ENCODE measurements around the gene PHLDA2.

Gene PHLDA2

DNA sequence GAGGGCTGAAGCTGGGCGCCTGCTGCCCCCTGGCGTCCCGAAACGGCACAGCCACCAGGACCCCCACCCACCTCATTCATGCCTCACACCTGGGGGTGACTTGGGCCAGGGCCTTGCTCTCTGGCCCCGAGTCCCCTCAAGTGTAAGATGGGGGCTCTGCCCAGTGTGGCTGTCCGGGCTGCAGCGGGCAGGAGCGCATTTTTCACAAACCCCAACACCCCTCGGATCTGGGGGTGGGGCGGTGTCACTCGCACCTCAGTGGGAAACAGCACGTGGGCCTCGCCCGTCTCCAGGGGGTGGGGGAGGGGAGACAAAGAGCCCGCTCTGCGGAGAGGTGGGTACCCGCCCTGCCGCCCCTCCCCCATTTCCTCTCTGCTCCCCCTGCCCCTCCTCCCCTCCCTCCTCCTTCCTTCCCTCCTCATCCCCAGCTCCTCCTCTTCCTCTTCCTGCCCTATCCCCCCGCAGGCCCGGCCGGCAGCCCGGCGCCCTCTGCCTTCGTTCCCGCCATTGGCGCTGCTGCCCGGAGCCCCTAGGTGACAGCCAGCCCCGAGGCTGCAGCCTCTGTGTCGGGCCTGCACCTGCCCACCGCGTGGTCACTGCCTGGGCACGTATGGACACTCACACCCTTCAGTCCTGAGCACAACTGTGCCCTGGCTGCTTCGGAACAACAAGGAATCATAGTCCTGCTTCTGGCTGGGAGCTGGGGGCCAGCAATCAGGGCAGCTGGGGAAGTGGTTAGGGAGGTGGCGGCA is 36.8 kb downstream of the PHLDA2 start:
- DNase-seq, result peak; percentile 73

DNA sequence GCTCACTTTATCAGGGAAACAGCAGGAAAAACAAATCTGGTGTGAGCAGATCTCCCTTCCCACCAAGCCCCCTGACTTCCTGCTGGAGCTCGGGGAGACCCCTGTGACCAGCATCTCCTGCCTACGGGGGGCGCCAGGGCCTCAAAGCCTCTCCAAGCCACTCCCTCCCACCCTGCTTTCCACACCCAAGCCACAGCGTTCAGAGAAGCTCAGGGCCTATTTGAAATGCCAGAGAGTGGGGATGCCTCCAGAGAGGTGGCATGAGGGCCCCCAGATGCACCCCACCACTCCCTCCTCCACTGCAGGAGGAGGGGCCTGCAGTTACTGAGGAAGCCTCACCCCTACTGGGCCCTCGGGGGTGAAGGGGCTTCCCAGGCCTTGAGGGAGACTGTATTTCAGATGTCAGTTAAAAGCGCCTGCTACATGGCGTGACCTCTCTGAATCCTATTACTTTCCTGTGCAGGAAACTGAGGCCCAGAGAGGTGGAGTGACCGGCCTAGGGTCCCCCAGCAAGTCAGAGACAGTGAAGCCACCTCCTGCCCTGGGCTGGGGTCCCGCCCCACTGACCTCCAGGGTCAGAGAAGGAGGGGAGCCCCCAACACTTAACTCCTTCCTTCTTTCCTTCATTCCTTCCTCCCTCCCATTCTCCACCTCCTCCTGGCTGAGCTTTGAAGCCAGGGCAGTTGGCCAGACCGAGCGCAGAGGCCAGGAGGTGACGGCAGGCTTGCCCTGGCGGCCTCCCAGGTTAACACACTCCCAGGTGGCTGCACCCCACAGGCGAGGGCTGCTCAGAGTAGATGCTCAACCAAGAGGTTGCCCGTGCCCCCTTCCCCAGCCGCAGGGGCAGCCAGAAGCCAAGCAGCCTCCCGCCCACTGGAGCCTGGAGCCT is 37.6 kb downstream of the PHLDA2 start:
- no peak for DNase-seq

DNA sequence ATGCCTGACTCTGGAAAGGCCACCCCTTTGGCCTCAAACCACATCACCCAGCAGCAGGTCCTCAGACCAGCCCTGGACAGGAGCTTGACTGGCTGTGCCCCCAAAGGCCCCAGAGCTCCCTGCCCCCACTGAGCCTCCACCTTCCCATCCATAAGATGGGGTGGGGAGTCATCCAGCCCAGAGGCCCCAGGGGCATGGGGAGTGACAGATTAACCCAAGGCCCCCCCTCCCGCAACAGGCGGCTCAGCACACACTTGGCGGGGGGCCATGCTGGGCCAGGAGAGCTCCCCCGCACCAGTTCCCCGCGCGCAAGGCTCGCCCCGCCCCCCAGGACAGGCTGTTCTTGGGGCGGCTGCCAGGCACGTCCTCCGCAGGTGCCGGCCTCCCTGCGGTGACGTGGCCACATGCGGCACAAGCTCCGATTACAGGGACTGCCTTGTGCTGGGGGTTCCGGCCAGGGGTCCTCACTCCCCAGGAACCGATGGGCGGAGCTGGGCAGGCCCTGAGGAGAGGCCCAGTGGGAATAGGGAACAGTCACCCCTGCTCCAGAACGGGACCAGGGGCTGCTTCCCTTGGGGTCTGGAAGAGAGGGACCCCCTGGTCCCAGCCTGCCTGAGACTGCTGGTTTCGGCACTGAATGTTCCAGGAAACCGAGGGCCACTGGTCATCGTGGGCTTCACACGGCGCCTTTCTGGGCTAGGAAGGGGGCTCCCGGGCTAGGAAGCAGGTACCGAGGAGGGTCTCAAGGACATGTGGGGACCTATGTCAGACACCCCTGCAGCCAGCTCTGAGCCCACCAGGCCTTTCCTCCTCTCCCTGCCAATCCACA is 38.5 kb downstream of the PHLDA2 start:
- DNase-seq, result no peak

DNA sequence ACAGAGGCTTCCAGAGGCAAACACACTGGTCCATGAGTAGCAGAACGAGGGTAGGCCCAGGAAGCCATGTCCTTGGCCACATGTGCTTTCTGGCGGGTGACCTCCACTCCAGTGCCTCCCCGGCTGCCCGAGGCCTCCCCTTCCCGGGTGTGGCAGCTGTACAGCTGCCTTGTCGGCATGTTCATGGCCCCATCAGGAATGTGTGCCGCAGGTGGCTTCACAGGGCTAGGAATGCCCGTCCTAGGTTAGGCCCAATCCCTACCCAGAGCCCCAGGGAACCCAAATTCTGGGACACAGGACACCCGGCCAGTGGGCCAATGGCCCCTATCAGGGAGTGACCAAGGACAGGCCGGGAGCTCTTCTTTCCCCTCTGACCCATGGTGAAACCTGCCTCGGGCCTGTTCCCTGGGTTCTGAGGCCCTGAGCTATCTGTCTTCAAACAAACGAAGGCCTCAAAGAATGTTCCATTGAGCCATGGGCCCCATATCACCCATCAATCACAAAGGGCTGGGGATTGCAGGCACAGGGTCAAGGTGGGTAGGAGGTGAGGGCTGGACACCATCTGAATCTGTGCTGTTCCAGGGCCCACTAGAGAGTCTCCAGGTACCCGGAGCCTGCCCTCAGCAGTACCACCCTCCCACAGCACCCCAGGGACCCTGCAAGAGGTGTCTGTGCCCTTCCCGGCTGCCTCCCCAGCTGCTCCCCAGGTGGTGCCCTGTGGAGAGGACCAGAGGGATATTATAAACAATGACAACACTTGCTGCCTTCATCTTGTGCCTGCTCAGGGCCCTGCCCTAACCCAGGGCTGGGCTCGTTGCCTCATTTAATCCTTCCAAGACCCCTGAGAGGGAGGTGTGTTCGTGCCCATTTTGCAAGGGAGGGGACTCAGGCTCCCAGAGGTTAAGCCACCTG is 39.6 kb downstream of the PHLDA2 start:
- no peak for DNase-seq

DNA sequence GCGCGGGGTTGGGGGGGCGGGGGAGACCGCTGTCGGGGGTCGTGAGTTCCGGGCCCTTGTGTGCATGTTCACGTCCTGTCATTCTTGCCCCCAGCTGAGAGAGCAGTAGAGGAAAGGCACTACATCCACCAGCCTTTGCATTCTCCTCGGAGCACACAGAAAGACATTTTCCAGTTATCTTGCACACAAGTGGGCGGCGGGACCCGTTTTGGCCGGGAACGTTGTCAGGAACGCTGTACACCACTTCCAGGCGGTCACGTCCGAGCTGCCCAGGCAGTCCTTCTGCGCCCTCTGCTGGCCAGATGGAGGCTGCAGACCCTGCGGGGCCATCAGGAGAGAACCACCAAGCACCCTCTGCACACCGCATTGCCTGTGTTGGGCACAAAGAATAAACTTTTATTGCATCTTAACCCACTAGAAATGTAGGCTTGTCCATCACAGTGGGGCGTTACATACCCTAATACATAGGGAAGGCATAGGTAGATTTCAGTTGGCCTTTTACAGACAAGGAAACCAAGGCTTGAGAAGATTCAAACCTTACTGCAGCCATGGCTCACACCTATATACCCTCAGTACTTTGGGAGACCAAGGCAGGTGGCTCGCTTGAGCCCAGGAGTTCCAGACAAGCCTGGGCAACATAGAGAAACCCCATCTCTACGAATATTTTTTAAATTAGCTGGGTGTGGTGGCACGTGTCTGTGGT is 40.8 kb downstream of the PHLDA2 start:
- DNase-seq, result peak; percentile 80

DNA sequence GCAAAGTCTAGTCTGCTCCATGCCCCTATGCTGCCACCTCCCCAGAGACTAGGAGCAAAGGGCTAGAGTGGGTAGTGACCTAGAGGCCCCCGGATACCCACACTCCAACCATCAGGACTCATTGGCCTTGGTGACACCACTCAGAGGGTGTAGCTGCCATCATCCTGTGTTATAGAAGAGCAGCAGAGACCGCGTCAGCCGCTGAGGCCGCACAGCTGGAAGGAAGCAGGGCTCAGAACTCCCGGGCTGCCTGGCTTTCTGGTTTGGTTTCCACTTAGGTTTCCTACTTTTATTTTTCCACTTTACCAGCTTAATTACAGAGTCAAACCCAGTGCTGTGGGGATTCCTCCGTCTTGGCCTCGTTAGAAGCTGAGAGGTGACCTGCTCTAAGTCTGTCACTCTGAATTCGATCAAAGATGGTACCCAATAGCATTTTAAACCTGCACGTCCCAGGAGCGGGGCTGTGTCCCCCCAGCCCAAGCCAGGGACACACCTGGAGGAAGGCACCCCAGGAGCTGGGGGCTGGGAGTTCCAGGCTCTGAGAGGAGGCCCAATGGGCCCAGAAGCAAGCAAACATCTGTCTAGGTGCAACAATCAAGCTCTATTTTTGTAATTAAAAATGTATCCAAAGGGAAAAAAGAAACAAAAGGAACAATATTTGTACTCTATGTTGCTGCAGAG is 41.6 kb downstream of the PHLDA2 start:
- DNase-seq, result no peak

DNA sequence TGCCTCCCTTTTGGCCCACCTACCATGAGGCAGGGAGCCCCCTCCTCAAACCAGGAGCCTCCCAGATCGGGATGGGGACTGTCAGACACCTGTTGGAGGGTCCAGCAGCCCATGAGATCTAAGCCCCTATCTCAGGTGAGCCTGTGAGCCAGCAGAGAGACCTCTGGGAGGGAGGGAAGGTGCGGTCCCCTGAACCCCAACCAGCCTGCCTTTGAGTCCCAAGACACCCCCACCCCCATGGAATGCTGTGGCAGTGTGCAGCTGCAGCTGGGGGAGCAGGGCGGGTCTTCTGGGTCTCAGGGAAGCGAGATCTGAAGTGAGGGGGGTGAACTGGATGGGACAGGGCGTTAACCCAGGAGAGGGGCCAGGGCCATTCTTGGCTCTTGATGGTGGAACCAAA is 42.3 kb downstream of the PHLDA2 start:
- no peak for DNase-seq

DNA sequence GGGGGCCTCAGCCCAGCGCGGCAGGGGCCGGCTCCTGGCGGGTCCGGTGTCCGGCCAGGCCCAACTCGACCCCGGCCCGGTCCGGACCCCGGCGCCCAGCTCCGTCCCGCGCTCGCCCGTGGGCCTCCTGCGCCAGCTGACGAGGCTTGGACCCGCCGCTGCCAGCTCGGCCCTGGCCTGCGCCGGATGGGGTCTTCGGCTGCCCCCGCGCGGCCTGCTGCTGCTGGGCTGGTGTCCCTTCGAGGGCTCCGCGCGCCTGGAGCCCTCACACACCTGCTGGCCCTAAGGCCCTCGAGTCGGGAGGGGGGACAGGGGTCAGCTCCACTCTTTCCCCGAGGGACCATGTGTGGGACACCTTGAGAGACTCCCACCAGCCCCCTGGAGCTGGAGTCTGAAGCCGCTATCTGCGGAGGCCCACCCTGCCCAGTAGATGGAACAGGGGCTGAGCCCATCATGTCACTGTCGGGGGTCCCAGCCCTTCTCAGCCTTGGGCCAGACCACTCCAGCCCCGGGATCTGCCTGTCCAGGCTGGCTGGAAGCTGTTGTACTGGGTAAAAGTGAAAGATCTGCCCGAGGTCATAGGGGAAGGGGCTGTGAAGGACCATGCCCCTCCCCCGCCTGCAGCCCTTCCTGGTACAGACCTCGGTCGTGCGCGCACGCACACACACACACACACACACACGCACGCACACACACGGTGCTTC is 42.9 kb downstream of the PHLDA2 start:
- DNase-seq, result no peak

DNA sequence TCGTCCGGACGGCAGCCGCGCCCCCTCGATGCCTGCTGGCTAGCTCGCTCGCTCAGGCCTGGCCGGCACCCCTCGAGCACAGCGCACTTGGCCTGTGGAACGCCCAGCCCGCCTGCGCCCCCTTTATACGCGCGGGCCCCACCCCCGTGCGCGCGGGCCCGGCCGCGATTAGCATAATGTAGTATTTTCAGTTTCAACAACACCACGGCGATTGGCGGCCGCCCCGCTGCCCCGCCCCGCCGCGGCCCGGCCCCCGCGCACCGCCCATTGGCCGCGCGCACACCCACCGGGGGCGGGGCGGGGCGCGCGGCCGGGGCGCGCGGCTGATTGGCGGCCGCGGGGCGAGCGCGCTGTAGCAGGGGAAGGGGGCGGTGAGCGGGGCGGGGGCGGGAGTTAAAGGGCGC is 43.5 kb downstream of the PHLDA2 start, which contains the start of gene CDKN1C:
TSS of gene CDKN1C (minus strand) at position 98 of the 404 bp plus-strand sequence. CDS start 319 bp downstream, outside the sequence.
- peak; percentile 83 for DNase-seq

DNA sequence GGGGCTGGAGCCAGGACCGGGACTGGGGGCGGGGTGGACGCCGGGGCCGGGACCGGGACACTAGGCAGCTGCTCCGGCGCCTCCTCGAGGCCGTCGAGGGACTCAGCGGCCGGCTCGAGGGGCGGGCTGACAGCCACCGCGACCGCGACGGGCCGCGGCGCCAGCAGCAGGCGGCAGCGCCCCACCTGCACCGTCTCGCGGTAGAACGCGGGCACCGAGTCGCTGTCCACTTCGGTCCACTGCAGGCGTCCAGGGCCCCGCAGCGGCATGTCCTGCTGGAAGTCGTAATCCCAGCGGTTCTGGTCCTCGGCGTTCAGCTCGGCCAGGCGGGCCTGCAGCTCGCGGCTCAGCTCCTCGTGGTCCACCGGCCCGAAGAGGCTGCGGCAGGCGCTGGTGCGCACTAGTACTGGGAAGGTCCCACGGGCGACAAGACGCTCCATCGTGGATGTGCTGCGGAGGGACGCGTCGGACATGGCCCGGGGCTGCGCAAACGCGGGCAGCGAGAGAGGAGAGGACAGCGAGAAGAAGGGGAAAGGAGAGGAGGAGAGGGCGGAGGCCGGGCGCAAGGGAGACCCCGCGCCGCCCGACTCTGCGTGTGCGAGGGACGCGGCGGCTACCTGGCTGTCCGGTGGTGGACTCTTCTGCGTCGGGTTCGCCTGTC is 44.1 kb downstream of the PHLDA2 start:
- DNase-seq, result peak; percentile 34

DNA sequence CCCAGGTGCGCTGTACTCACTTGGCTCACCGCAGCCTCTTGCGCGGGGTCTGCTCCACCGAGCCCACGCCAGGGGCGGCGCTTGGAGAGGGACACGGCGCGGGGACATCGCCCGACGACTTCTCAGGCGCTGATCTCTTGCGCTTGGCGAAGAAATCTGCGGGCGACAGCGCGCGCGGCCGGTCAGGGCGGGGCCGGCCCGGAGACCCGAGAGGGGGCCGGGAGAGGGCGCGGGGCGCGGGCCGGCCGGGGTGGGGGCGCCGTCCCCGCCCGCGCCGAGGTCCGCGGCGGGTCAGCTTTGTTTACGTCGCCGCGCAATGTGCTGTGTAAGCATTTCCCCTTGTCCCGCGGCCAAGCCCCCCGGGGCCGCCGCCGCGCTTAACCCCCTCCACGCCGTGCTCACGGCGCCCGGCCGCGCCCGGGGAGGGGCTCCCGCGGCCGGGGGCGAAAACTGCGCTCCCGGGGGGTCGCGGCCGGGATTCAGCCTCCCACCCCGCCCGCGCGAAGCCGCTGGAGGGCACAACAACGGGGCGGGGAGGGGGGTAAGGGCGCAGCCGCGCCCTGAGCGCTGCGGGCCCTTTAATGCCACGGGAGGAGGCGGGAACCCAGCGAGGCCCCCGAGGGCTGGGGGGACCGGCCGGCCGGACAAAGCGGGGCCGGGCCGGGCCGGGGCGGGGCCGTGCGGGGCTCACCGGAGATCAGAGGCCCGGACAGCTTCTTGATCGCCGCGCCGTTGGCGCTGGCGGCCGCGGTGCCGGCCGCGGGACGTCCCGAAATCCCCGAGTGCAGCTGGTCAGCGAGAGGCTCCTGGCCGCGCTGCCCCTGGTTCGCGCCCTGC is 45.0 kb downstream of the PHLDA2 start:
- peak; percentile 20 for DNase-seq

DNA sequence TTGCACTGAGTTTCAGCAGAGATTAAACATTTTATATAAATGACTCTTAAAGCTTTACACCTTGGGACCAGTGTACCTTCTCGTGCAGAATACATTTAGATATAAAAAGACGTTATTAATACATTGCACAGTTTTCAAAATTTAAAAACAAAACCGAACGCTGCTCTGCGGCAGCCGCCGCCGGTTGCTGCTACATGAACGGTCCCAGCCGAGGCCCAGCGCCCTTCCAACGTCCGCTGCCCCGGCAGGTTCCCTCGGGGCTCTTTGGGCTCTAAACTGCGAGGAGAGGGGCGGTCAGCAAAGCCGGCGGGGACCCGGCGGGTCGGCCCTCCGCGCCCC is 45.6 kb downstream of the PHLDA2 start:
- no peak for DNase-seq

DNA sequence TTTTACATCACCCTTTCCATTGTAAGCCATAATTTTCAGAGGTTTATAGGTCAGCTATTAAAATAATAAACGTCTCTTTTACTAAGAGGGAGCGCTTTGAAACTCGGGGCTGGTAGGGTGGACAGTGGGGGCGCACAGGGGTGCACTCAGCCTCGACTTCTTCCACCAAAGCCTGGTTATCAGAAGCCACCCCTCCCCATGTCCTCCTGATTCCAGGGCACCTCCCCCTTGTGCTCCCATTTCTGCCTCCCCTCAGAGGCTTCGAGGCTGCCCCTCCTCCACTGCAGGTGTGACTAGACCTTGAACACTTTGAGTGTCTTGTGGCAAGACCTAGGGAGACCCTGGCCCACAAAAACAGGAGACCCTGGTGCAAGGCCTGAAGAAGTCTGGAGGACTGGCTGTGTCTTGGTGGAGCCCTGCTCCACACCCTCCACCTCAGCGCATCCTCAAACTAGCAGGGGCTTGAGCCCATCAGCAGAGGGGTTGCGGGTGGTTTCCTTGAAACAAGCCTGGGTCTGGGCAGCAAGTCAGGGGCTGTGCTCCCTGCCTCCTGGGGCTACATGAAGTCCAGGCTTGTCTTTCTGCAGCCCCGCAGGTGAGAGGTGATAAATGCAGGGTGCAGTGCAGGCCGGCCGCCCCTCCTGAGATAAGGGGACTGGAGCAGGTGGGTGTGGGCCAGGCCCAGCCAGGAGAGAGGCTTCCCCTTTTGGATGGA is 46.7 kb downstream of the PHLDA2 start:
- DNase-seq, result no peak

DNA sequence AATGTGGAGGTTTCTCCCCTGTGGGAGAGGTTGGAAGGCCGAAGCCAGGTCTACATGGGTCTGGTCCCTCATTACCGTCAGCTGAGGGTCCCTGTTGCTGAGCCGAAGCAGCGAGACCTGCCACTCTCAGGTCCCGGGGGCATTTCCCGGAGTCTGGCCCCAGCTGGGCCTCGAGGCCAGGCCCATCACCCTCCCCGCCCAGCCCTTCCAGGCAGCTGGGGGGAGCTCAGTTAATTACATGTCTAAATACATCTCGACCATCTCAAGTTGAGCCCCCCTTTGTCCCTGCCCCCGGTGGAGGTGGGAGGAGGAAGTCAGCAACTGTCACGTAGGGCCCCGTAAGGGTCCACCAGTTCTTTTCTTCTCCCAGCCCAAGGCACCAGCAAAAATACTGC is 47.2 kb downstream of the PHLDA2 start:
- no peak for DNase-seq

DNA sequence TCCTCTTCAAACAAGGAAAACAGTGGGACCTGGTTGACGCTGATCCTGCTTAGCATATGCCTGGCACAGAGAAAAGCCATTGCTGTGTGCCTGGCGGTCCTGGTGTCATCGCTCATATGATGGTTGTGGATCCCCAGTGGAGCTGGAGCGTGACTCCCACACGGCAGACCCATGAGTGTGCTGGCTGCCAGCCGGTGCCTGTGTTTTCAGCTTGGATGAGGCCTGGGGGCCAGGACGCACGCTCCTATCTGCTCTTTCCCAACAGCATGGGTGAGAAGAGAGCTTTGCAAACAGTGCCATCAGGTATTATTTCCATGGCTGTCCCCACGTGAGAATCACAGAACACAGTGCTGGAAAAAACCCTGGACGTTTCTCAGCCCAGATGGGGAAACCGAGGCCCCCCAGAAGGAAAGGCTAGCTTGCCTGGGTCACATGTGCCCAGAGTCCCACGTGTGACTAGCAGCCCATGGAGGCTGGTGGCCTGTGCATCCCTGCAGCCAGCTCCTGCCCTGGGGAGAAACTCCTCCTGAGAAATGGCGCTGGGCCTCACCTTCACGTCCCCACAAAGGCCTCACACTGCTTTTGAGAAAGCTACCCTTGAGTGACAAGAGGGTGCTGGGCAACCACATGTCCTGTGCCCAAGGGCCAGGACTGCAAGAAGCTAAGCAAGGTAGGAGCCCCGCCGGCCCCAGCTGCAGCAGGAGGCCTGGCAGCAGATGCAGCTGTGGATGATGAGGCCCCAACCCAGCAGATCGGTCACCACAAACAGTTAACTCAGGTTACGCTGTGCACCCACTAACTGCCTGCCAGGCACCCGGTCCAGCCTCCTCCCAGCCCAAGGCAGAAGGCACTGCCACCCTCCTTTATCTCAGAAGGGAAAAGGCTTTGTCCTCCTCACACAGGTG is 47.9 kb downstream of the PHLDA2 start:
- no peak for DNase-seq

DNA sequence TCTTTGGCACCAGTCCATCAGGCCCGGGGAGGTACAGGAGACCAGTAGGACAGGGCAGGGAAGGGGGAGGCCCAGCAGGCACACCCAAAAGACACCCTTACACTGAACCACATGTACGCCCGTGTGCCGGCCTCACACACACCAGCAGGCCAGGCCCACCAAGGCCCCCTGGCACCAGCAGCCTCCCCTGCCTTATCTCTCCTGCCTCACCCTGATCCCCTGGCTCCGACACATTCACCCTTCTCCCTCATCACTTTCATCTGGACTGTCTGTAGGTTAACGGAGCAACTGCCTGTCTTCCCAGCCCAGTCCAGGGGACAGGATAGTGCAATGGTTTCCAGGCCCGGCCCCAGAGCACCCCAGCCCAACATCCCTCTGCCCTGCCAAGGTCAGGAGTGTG is 48.6 kb downstream of the PHLDA2 start:
- no peak for DNase-seq

DNA sequence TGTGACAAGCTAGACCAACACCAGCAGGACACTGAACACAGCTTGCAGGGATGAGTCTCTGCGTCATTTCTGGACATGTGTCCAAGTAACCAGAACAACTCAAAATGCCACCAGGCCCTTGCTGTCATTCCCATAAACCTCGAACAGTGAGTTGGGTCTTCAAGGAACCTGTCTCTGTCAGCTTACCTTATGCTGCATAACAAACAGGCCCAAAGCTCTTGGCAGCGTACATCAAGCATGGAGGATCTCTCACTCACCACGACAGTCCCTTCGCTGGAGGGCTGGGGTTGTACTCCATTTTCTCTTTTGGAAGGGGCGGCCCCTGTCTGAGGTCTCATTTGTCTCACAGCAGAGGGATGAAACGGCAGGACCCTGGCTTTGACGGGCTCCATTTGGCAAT is 50.4 kb downstream of the PHLDA2 start:
- no peak for DNase-seq

All from NCI-H1105 treated with DMSO at 0.1 percent for 48 hours (cell line).